Gastrocnemius medialis (tissue), 4 donors: ENCODE results near the gene TIMM8A.

Experiments
- CTCF ChIP-seq, 5 experiments: fragments of 450-650 bp in 3 of 5; fragments of 200-600 bp in 2 of 5; sonication (generic) in 2 of 5; IDR thresholded peaks in 4 of 5; conservative IDR thresholded peaks in 1 of 5; 1 replicate in 4 of 5; 2 replicates in 1 of 5; pipeline ENCODE4 v1.5.1; 2016 to 2019; ENCODE audit warnings: antibody characterized with exemption in 5 of 5, mild to moderate bottlenecking in 3 of 5, moderate library complexity in 3 of 5
- POLR2A ChIP-seq, 2 donors: fragments of 450-650 bp; IDR thresholded peaks; one replicate each; pipeline ENCODE4 v1.6.1; 2017; ENCODE audit warnings: antibody characterized with exemption in 2 of 2, mild to moderate bottlenecking in 2 of 2, moderate library complexity in 2 of 2

GRCh38 chrX:101395789-101396188, 47.2 kb upstream of the TIMM8A start:
- TF ChIP-seq CTCF (IDR thresholded peaks at IDR 0.05 in 4 of 5, conservative IDR thresholded peaks at IDR 0.05 in 1 of 5), result no peak
- TF ChIP-seq POLR2A (IDR thresholded peaks at IDR 0.05), result no peak
